CD4-positive, alpha-beta T cell treated with Interleukin-15 for 1 hour (primary cell): ENCODE results near the gene TEX30.

ENCODE experiments used
- DNase-seq: peaks from one replicate; pipeline ENCODE4 v3.0.0-alpha.2; 2020

TEX30 gene

GRCh38 chr13:102779436-102780159, 6.0 kb upstream of the TEX30 start:
- DNase-seq: no peak

- DNase-seq: no peak
Observed at GRCh38 chr13:102777736-102778135, 4.2 kb upstream of the TEX30 start.

GRCh38 chr13:102776271-102776670, 2.7 kb upstream of the TEX30 start:
- DNase-seq: no peak

- DNase-seq: no peak
Observed at GRCh38 chr13:102774591-102775520, 1.3 kb upstream of the TEX30 start.

- DNase-seq: no peak
Observed at GRCh38 chr13:102774214-102774568, 605 bp upstream of the TEX30 start.

- DNase-seq: no peak
Observed at GRCh38 chr13:102772042-102772425, 1.6 kb downstream of the TEX30 start.

DNA sequence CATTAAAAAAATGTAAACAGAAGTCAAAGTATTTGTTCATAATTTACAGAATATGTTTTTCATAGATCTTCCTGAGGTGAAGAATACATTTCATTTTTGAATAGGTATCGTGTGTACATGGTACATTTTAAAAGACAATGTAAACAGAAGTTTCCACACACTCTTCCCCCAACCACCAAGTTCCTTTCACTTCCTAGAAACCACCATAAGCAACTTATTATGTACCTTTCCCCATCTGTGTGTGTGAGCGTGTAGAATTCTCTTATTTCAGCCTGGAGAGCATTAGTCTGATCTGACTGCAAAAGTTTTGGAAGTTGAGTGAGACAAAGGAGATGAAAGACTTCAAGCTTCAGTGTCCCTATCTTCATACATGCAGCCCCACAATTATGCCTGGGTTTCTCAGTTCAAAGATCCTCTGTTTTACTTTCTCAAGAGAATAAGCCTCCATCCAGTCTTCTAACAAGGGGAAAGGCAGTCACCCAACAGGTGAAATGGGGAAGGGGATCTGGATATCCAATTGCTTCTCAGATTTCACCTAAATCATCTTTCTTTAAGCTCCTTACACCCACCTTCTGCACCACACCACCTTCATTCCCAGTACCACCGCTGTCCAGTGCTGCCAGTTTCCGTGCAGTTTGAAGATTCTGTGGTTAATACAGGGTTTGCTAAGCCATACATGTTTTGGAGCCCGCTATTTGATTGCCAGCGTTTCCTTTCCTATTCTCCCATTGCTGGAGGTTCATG, 2.1 kb downstream of the TEX30 start:
- DNase-seq: no peak

GRCh38 chr13:102770435-102770834, 3.2 kb downstream of the TEX30 start:
- no peak for DNase-seq

DNA sequence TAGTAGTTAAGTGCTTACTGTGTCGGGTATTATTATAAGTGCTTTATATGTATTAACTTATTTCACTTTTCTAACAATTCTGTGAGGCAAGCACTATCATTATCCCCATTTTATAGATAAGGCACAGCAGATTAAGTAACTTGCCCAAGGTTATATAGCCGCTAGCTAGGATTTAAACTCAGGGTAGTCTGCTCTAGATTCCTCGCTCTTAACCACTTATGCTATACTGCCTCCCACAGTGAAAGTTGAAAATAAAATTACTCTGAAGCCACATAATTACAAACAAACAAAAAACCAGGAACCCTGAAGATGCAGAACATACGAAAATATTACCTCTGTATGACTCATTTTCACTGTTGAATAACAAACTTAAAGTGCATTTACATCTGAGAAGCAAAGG, 3.9 kb downstream of the TEX30 start:
- no peak for DNase-seq

GRCh38 chr13:102768909-102769308, 4.7 kb downstream of the TEX30 start:
- no peak for DNase-seq

- DNase-seq: no peak
Observed at GRCh38 chr13:102763741-102764140, 9.8 kb downstream of the TEX30 start.

DNA sequence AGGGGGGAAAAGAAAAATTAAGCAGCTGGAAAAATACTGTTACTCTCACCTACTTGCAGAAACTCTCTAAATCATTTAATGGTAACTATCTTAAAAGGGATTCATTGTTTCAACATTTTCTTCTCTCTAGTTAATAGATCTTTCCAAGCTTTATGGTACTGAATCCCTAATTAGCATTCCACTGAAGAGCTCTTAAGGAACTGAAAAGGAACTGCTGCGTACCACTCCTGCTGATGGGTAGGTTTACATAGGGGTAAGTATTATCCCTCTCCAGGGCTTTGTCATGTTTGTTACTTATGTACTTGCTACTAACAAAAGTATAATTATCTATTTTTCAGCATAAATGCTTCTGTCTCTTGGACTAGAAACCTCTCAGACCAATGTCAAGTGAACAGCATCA, 12.5 kb downstream of the TEX30 start:
- DNase-seq: no peak

DNA sequence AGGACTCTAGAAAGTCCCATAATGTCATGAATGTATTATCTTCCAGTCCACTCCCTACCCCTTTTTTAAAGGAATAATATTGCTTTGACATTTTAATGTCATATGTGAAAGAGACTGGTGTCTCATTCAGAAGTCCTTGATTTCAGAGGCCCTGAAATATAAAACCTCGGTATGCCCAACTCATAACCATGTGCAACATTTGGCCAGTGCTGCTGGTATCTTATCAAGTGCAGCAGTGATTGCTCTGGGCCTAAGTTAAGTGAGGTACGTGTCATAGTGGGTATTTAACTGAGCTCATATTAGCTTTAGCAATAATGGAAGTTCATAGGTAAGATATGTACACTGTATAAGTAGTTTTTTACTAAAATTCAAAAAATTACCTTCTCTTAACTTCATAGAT, 14.7 kb downstream of the TEX30 start:
- no peak for DNase-seq

DNA sequence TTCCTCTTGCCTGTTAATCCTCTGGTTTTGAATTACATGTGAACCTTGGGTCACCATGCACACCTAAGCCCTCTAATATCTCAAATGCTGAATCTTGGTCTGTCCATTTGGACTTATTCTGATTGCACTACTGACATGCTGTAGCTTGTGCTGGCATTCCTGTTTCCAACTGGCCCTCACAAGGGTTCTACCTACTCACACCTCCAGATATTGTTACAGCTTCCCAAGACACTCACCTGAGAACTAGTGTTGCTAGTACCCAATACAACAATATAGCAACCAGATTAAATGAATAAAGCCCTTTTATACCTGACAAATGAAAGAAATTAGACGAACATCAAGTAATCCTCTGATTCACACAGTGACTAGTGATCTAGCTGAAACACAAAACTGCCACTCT, 16.6 kb downstream of the TEX30 start:
- no peak for DNase-seq

DNA sequence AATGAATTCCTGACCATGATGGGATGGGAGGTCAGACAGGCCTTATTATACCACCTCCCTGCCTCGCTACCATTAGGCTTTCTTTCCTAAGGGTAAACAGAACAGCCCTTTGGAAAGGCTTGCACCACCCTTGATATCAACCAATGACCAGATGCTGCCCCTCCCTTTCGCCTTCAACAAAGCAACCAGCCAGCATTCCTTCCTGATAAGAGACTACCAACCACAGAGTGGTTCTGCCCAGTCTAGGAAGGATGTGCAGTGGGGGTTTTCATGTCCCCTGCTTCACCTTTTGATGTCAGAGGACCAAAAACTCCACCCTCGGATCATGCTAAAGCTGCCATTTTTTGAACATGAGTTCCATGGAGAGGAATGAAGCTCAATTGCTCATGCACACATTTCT, 21.7 kb downstream of the TEX30 start:
- DNase-seq: no peak

- DNase-seq: no peak
Observed at GRCh38 chr13:102742506-102742905, 31.1 kb downstream of the TEX30 start.

DNA sequence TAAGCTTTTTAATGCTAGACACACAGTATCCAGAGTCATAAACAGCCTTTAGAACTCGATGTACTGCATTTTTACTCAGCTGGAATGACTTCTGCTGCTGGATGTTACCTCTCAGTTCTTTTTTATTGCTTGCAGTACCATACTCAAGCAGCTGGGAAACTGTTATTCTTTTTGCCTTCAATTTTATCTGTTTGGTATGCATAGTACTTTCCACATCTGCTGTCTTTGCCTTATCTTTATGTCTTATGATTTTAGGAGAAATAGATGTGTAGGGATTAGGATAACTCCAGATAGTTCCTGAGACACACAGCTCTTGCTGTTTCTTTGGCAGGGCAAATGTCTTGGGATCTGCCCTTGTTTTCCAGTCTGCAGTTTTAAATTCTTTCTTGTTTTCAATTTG, 31.5 kb downstream of the TEX30 start:
- no peak for DNase-seq

DNA sequence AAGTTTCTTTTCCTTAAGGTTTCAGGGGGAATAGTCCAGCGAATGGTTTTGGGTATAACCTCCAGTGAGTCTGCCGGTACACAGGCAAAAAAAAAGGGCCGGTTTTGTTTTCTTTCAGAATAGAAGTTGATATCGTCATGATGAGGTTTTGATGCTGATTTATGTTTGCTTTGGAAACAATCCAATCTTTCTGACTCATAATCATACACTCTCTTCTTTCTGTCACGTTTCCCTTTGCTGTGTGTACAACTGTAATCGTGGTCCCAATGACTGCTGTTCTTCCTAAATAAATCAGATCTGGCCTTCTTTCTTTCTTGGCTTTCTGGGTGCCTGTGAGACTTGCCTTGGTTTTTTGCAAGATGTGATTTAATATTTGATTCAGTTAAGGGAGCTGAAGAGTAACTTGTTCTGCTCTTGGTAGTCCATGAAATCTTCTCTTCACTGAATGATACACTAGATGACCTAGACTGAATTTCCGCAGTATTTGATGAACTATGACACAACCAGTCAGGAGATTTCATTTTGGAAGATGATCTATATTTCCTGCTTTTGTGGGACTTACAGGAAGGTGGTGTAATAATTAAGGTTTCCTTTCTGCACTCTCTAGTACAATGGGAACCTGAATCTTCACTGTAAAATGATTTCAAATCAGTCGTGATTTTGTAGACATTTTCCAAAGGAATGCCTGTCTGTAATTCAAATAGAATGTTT, 43.9 kb downstream of the TEX30 start:
- no peak for DNase-seq

GRCh38 chr13:102726430-102726829, 47.2 kb downstream of the TEX30 start:
- no peak for DNase-seq

GRCh38 chr13:102724923-102725322, 48.7 kb downstream of the TEX30 start:
- DNase-seq: no peak

DNA sequence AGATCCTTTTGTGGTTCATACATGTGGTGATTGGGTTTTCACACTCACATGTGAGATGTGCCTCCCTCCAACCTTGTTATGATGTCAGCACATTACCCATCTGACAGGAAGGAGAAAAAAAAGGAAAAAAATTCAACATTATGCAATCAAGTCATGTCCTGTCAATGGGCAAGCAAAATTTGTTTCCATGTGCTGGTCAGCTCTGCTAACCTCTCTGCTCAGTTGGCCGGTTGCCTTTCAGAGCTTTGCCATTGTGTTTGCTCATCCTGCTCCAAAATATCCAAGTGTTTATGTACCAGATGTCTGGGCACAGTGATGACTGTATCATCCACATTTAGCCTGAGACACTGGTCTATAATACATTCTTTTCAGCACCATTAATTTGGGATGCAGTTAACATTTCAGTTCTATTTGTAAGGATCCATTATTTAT, 51.8 kb downstream of the TEX30 start:
- DNase-seq: no peak

- DNase-seq: no peak
Observed at GRCh38 chr13:102718746-102719145, 54.8 kb downstream of the TEX30 start.
